ENCODE results near the gene LRCH2. TPM values are rescaled to one million over a fixed set of nuclear protein-coding genes. Genes with fewer than 3 reads are reported as not detected.

Gene LRCH2, protein sequence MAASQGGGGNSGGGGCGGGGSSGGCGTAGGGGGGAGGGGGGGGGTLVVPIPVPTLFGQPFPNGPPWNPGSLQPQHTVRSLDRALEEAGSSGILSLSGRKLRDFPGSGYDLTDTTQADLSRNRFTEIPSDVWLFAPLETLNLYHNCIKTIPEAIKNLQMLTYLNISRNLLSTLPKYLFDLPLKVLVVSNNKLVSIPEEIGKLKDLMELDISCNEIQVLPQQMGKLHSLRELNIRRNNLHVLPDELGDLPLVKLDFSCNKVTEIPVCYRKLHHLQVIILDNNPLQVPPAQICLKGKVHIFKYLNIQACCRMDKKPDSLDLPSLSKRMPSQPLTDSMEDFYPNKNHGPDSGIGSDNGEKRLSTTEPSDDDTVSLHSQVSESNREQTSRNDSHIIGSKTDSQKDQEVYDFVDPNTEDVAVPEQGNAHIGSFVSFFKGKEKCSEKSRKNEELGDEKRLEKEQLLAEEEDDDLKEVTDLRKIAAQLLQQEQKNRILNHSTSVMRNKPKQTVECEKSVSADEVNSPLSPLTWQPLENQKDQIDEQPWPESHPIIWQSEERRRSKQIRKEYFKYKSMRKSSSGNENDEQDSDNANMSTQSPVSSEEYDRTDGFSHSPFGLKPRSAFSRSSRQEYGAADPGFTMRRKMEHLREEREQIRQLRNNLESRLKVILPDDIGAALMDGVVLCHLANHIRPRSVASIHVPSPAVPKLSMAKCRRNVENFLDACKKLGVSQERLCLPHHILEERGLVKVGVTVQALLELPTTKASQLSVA
- not detected for total RNA-seq

DNA sequence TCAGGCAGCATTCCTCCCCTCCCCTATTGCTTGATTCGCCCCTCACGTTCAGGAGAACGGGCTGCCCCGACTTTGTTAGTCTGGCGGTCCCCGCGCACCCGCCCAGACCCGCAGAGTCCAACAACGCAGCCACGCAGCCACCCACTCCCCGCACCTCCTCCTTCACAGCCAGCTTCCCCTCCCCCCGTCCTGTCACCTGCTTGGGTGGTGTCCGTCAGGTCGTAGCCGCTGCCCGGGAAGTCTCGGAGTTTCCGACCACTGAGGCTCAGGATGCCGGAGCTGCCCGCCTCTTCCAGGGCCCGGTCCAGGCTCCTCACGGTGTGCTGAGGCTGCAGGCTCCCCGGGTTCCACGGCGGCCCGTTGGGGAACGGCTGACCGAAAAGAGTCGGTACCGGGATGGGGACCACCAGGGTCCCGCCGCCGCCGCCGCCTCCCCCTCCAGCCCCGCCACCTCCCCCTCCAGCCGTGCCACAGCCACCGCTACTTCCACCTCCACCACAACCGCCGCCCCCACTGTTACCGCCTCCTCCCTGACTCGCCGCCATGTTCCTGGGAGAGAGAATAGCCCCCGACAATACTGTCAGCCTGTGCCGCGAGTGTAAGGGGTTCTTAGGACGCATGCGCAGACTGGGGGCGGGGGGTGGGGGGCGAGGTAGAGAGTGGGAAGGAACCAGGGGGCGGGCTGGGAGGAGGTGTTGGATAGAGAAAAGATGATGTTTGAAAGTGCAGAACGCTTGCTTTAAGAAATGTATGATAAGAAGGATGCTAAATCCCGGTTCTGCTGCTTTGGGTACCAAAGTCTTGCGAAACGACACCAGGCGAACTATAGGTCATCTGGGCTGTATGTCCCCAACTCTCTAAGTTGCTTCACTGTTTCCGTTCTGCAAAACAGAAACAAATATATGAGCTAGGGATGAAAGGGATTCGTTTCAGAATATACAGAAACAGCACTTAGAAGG is at the start of gene LRCH2:
Gene LRCH2, minus strand, starts transcription at position 600 of the 959 bp plus-strand sequence. Its CDS starts 55 bp downstream, at position 545.
- DNase-seq, result no peak
- no peaks in the 10 kb centered on the region for H3K4me1 Mint-ChIP-seq
- POLR2A ChIA-PET, result no interaction called here
- CTCF ChIA-PET, result no interaction called here
- H3K36me3 Mint-ChIP-seq (ENCODE audit: low read depth), result no peaks in the 10 kb centered on the region
- no peaks in the 10 kb centered on the region for H3K9me3 Mint-ChIP-seq
- H3K27ac Mint-ChIP-seq, result no peak within 1 kb of the TSS
- H3K27me3 Mint-ChIP-seq, result peaks cover 21% of the 10 kb centered on the region
- no peak within 1 kb of the TSS for H3K4me3 Mint-ChIP-seq

DNA sequence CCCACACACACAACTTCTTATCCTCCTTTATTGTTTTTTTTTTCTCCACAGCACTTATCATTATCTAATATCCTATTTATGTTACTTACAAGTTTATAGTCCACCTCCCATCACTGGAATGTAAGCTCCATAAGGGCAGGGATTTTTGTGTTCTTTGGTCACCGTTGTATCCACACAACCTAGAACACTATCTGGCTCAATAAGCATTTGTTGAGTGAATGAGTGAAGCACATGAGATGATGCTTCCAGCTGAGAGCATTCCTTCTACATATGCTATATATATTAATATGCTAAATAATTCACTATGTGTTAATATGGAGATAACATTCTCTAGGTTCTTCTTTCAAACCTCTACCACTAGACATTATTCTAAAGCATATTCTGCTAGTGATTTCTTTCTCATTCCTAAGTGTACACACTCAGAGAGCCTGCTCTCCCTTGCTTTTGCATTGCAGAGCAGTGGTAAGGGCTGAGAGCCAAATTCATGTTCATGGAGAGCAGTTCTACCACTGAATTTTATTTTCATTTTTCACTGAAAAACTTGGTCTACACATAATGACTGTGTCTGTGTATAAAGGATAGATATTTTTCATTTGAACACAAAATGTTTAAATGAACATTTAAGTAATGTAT is 35.3 kb upstream of the LRCH2 start:
- CTCF ChIA-PET, result interaction anchor here (0.6 kb wide), 1 partner anchor 594 kb away, joined by 3 read pairs; no protein-coding TSS in a partner anchor
- no peak for DNase-seq
- Mint-ChIP-seq H3K9me3 (no peaks in the 10 kb centered on the region), H3K27me3 (no peaks in the 10 kb centered on the region), H3K4me1 (no peaks in the 10 kb centered on the region), H3K36me3 (ENCODE audit: low read depth) (no peaks in the 10 kb centered on the region), H3K27ac (no peak overlapping the region), H3K4me3 (no peak overlapping the region)
- POLR2A ChIA-PET, result no interaction called here

DNA sequence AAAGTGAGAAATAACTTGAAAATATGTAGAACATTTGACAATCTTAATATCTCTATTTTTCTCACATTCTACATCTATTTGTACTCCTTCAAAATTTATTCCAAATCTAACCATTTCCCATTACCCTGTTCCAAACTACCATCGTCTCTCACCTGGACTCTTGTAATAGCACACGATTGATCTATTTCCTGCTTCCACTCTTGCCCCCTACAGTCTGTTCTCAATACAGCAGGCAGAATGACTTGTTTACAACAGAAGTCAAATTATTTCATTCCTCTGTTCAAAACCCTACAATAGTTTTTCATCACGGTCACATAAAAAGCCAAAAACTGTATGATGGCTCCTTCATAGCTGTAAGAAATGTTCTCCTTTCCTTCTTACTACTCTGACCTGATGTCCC is 34.5 kb upstream of the LRCH2 start:
- ChIA-PET POLR2A (no interaction called here), CTCF (interaction anchor here (0.6 kb wide), 1 partner anchor 593 kb away, joined by 3 read pairs; no protein-coding TSS in a partner anchor)
- Mint-ChIP-seq H3K4me3 (no peak overlapping the region), H3K27me3 (no peaks in the 10 kb centered on the region), H3K9me3 (no peaks in the 10 kb centered on the region), H3K27ac (no peak overlapping the region), H3K4me1 (no peaks in the 10 kb centered on the region), H3K36me3 (ENCODE audit: low read depth) (no peaks in the 10 kb centered on the region)
- no peak for DNase-seq

DNA sequence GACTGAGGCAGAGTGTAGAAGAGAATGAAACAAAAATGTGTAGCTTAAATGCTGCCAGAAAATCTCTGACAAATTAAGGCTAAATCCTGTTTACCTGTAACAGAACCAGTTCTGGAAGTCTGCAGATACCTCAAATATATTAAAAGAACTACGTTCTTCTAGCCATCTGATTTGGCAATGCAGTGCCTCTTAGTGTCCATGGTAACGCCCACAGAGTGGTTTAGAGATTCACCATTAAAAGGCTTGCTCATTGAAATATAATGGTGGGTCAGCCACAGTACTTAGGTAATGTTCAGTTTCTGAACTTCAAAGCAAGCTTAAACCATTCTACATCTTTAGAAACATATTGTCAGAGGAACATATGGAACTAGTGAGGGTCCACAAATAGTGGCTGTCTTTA is 32.4 kb upstream of the LRCH2 start:
- Mint-ChIP-seq H3K27ac (no peak overlapping the region), H3K36me3 (ENCODE audit: low read depth) (no peaks in the 10 kb centered on the region), H3K9me3 (no peaks in the 10 kb centered on the region), H3K4me3 (no peak overlapping the region), H3K4me1 (no peaks in the 10 kb centered on the region), H3K27me3 (no peaks in the 10 kb centered on the region)
- ChIA-PET POLR2A (no interaction called here), CTCF (no interaction called here)
- DNase-seq, result no peak

DNA sequence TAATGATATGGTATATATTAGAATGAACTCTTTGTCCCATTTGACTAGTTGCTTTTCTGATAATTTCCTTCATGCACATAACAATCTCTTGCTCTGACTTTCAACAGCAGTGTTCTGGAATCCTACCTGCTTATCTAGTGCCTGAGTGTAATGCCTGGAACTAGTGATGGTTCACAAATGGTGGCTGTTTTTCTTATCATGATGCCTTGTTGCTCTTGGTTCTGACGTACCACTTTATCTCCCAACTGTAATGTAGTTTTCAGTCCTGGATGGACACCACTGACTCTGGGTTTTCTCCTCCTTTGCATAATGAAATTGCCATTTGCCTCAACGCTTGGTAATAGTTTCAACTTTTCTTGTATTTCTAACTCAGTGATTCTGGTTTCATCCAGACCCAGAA is 30.1 kb upstream of the LRCH2 start:
- no peaks in the 10 kb centered on the region for H3K27me3 Mint-ChIP-seq
- POLR2A ChIA-PET, result no interaction called here
- H3K4me3 Mint-ChIP-seq, result no peak overlapping the region

DNA sequence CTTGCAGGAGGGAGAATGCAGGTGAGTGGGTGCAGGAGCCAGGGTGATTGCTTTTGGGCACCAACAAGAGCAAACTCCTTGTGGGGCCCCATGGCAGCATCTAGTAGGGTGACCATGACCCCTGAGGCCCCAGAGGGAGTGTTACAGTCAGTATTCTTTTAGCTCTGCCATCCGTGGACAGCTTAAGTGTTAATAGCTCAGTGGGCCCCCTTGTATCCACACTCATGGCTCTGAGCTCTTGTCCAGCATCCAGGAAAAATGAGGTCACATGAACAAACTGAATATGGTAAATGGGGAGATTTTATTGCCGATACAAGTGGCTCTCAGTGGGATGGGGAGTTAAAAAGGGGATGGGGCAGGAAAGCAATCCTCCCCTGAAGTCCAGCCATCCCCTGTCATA is 27.3 kb upstream of the LRCH2 start:
- ChIA-PET CTCF (no interaction called here), POLR2A (no interaction called here)
- H3K4me1 Mint-ChIP-seq, result no peaks in the 10 kb centered on the region
- H3K36me3 Mint-ChIP-seq (ENCODE audit: low read depth), result no peaks in the 10 kb centered on the region
- no peak overlapping the region for H3K27ac Mint-ChIP-seq
- no peak for DNase-seq
- no peaks in the 10 kb centered on the region for H3K27me3 Mint-ChIP-seq
- H3K9me3 Mint-ChIP-seq, result no peaks in the 10 kb centered on the region
- H3K4me3 Mint-ChIP-seq, result no peak overlapping the region

More for the DNA sequence above, 30.1 kb upstream of the LRCH2 start:
- Mint-ChIP-seq H3K9me3 (no peaks in the 10 kb centered on the region), H3K27ac (no peak overlapping the region), H3K4me1 (no peaks in the 10 kb centered on the region), H3K36me3 (ENCODE audit: low read depth) (no peaks in the 10 kb centered on the region)
- DNase-seq, result no peak
- CTCF ChIA-PET, result no interaction called here

DNA sequence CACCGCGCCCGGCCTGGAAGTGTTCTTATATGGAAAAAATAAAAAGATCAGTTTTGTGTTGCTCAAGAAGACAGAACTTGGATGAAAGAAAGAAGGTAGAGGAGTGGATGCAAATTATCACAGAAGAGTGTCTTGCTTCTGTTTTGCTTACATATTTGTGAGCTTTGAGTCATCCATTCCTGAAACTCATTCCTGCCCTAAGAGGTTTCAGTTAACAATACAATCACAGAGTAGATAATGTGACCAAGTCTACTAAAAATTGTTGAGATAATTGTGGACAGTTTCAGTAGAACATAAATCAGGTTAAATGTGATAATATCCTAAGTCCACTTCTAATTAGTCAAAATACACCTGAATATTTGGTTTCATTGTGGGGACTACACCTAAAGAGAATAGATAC is 26.4 kb upstream of the LRCH2 start:
- Mint-ChIP-seq H3K27ac (no peak overlapping the region), H3K4me1 (no peaks in the 10 kb centered on the region), H3K27me3 (no peaks in the 10 kb centered on the region), H3K36me3 (ENCODE audit: low read depth) (no peaks in the 10 kb centered on the region), H3K9me3 (no peaks in the 10 kb centered on the region), H3K4me3 (no peak overlapping the region)
- CTCF ChIA-PET, result no interaction called here
- no peak for DNase-seq
- POLR2A ChIA-PET, result no interaction called here

DNA sequence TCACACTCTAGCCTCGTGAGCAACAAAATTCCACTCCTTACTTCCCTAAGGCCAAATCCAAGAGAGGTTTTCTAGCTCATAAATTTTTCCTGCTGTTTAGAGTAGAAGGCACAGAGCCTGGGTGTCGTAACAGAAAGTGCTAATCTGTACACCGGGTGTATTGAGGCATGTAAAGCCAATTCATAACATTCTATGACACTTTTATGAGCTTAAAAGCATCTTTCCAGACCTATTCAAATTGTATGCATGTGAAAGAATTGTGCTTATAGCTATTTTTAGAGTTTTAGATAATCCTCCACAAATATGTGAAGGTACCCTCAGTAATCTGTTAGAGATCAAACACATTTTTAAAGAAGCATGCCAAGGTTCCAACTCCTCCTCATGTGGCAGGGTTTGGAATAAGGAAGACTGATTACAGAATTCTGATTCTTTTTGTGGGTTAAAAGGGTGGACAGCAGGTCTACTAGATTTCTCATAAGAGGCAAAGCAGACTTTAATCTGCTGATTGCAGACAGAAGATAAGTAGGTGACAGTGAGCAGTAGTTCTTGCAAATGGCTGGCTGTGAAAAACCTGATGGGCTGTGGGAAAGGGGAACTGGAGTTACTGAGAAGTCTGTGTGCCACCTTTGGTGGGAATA is 25.5 kb upstream of the LRCH2 start:
- Mint-ChIP-seq H3K9me3 (no peaks in the 10 kb centered on the region), H3K27ac (no peak overlapping the region), H3K4me1 (no peaks in the 10 kb centered on the region), H3K27me3 (no peaks in the 10 kb centered on the region), H3K36me3 (ENCODE audit: low read depth) (no peaks in the 10 kb centered on the region), H3K4me3 (no peak overlapping the region)
- ChIA-PET POLR2A (no interaction called here), CTCF (no interaction called here)
- no peak for DNase-seq

DNA sequence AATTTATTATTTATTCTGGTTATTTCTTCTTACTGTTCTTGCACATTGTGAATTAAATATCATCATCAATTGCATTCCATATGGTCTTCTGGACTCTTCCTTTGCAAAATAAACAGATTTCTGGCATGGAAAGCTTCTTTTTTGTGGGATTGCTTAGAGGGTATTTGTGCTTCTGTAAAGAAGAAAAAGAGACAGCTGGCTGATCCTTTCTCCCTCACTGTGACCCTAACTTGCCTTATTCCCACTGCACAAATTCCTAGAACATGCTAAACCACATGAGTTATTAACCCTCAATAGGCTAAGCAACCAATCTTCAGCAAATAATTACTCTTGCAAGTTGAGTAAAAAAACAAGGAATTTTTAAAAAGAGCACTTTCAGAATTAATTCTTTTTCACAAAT is 23.8 kb upstream of the LRCH2 start:
- H3K9me3 Mint-ChIP-seq, result no peaks in the 10 kb centered on the region
- H3K36me3 Mint-ChIP-seq (ENCODE audit: low read depth), result no peaks in the 10 kb centered on the region
- no peak for DNase-seq
- H3K27me3 Mint-ChIP-seq, result no peaks in the 10 kb centered on the region
- ChIA-PET CTCF (no interaction called here), POLR2A (no interaction called here)
- H3K4me3 Mint-ChIP-seq, result no peak overlapping the region
- no peaks in the 10 kb centered on the region for H3K4me1 Mint-ChIP-seq
- H3K27ac Mint-ChIP-seq, result no peak overlapping the region

DNA sequence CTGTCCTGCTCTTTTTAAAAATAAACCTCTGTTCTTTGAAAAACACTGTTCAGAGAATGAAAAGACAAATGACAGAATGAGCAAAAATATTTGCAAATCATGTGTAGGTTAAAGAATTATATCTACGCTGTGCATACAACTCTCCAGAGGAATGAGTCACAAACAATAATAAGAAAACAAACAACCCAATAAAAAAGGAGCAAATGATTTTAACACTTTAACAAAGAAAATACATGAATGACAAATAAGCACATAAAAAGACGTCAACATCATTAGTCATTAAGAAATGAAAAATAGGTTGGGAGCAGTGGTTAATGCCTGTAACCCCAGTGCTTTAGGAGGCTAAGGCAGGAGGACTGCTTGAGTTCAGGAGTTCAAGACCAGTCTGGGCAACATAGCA is 21.1 kb upstream of the LRCH2 start:
- no peaks in the 10 kb centered on the region for H3K36me3 Mint-ChIP-seq (ENCODE audit: low read depth)
- H3K27me3 Mint-ChIP-seq, result no peaks in the 10 kb centered on the region
- ChIA-PET CTCF (no interaction called here), POLR2A (no interaction called here)
- no peaks in the 10 kb centered on the region for H3K4me1 Mint-ChIP-seq
- no peak overlapping the region for H3K4me3 Mint-ChIP-seq
- no peak for DNase-seq
- H3K9me3 Mint-ChIP-seq, result no peaks in the 10 kb centered on the region
- no peak overlapping the region for H3K27ac Mint-ChIP-seq

DNA sequence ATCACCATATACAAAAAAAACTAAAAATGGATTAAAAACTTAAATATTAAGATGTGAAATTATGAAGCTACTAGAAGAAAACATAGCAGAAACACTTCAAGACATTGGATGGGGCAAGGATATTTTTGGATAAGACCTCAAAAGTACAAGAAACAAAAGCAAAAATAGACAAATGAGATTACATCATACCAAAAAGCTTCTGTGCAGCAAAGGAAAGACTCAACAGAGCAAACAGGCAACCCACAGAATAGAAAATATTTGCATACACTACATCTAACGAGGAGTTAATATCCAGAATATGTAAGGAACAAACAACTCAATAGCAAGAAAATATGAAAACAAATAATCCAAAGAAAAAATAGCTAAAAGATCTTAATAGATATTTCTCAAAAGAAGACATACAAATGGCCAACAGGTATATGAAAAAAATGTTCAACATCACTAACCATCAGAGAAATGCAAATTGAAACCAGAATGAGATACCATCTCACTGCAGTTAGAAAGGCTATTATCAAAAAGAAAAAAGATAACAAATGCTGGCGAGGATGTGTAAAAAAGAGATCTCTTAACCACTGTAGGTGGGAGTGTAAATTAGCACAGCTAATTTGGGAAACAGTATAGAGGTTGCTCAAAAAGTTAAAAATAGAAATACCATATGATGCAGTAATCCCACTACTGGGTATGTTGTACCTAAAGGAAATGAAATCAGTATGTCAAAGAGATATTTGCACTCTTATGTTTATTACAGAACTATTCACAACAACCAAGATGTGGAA is 17.8 kb upstream of the LRCH2 start:
- no peak for DNase-seq
- H3K4me3 Mint-ChIP-seq, result no peak overlapping the region
- no peak overlapping the region for H3K27ac Mint-ChIP-seq
- H3K9me3 Mint-ChIP-seq, result no peaks in the 10 kb centered on the region
- ChIA-PET CTCF (interaction anchor here (0.6 kb wide), 1 partner anchor 10 kb away, joined by 3 read pairs; no protein-coding TSS in a partner anchor), POLR2A (no interaction called here)
- H3K27me3 Mint-ChIP-seq, result no peaks in the 10 kb centered on the region
- no peaks in the 10 kb centered on the region for H3K36me3 Mint-ChIP-seq (ENCODE audit: low read depth)
- H3K4me1 Mint-ChIP-seq, result no peaks in the 10 kb centered on the region

DNA sequence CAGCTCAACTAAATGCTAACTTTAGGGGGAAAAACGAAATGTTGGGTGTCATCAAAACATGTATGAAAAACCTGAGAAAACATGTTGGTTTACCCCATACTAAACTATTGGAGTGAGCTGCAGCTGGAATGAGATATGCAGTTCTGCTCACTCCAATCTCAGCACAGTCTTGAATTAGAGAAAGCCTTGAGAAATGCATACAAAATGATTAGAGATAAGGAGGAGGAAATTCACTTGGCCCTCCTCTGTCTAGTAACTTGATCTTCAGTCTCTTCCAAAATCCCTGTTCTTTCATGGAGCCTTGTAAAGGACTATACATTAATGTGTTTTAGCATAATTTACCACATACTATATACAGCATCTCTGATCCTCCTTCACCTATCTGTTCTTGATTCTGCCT is 3.2 kb upstream of the LRCH2 start:
- Mint-ChIP-seq H3K27ac (no peak overlapping the region), H3K4me1 (no peaks in the 10 kb centered on the region), H3K9me3 (no peaks in the 10 kb centered on the region), H3K4me3 (no peak overlapping the region), H3K36me3 (ENCODE audit: low read depth) (no peaks in the 10 kb centered on the region), H3K27me3 (peaks cover 17% of the 10 kb centered on the region)
- POLR2A ChIA-PET, result no interaction called here
- CTCF ChIA-PET, result no interaction called here
- no peak for DNase-seq
